Upper lobe of right lung (tissue), 1 donor: Measurements from ENCODE around the gene APCDD1. TPM values are rescaled to one million over a fixed set of nuclear protein-coding genes. Genes with fewer than 3 reads are reported as not detected.
A peak's percentile ranks its signal among the peaks of the same experiment; 100 is the strongest.

Source experiments
- ATAC-seq: fragments of 200-7000 bp; cut with Tn5 transposase; one replicate; pipeline ENCODE4 v1.9.1; 2020; ENCODE audit warnings: mild to moderate bottlenecking, moderate library complexity
- DNase-seq: peaks from one replicate; pipeline ENCODE4 v3.0.0-alpha.2; 2020
- H3K27ac ChIP-seq: fragments of 200-600 bp; one replicate; pipeline ENCODE4 v1.8.0; 2022
- H3K27me3 ChIP-seq: fragments of 200-600 bp; one replicate; pipeline ENCODE4 v1.8.0; 2022; ENCODE audit warnings: mild to moderate bottlenecking
- H3K36me3 ChIP-seq: fragments of 200-600 bp; one replicate; pipeline ENCODE4 v1.8.0; 2022
- H3K4me1 ChIP-seq: fragments of 200-600 bp; one replicate; pipeline ENCODE4 v1.8.0; 2022
- H3K4me3 ChIP-seq: fragments of 200-600 bp; one replicate; pipeline ENCODE4 v1.8.0; 2022; ENCODE audit warnings: mild to moderate bottlenecking
- H3K9me3 ChIP-seq: fragments of 200-600 bp; one replicate; pipeline ENCODE4 v1.8.0; 2022
- intact Hi-C: fragments of 100-400 bp; cut with DNase I; formaldehyde crosslinking; loops from one replicate; pipeline ENCODE4 v1.11.0; 2022
- total RNA-seq: library from RNA; stranded (reverse); fragmentation: NEBNext Ultra II Directional; extraction: Animal tissue kit (Norgen Biotek cat#: 25700); gene quantifications from one replicate; pipeline ENCODE4 v1.2.1, GENCODE V29; 2021
- TF ChIP-seq, protein P1 (sequence below): fragments of 200-600 bp; IDR thresholded peaks from one replicate; pipeline ENCODE4 v1.8.0; 2022; ENCODE audit warnings: antibody characterized with exemption
- donor health status: DM: no; HTN: yes; CAD: no; lungs with severe emphysema.

APCDD1 gene
- total RNA-seq, 1 donor from 2014 or later, result 27.6 TPM

DNA sequence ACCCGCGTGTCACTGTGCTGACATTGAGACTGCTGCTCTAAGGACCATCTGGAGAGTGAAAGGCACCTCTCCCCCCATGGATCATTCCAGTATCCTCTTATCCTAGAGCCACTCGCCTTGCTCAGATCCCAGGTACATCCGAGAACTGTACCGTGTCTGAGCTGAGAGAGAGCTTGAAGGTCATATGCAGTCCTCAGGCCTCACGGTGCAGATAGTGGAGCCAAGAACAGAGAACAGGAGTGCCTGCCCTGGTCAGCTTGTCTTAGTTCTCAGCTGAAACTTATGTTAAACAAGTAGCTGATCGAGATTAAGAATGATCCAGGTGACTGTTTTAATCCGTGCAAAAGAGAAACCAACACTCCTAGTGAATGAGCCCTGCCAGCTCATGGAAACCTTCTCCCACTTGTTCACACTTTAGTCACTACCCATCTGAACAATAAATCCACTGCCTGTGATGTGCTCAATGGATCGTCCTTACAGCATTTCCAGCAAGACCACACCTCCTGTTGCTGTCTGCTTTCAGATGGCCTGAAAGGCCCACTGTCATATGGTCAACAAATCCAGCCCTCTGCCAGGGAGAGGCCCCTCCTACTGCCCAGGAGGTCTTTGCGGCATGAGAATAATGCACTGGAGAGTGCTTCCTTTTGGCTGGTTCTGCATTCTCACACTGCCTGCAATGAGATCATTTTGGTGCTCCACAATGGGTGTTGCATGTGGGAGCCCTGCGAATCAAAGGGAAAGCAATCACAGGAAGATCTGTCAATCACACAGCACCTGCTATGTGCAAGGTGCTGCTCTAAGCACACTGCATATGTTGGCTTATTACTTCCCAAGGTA lies 43.7 kb upstream of the APCDD1 start:
- DNase-seq (no peak), ATAC-seq (no peak)
- Histone ChIP-seq H3K9me3 (no peaks in the 10 kb centered on the region), H3K27ac (no peak overlapping the region), H3K27me3 (no peaks in the 10 kb centered on the region), H3K4me1 (peaks cover 4% of the 10 kb centered on the region), H3K4me3 (no peak overlapping the region), H3K36me3 (no peaks in the 10 kb centered on the region)
- TF ChIP-seq, protein P1, sequence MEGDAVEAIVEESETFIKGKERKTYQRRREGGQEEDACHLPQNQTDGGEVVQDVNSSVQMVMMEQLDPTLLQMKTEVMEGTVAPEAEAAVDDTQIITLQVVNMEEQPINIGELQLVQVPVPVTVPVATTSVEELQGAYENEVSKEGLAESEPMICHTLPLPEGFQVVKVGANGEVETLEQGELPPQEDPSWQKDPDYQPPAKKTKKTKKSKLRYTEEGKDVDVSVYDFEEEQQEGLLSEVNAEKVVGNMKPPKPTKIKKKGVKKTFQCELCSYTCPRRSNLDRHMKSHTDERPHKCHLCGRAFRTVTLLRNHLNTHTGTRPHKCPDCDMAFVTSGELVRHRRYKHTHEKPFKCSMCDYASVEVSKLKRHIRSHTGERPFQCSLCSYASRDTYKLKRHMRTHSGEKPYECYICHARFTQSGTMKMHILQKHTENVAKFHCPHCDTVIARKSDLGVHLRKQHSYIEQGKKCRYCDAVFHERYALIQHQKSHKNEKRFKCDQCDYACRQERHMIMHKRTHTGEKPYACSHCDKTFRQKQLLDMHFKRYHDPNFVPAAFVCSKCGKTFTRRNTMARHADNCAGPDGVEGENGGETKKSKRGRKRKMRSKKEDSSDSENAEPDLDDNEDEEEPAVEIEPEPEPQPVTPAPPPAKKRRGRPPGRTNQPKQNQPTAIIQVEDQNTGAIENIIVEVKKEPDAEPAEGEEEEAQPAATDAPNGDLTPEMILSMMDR, result no peak
- intact Hi-C loops, result no loop called here

DNA sequence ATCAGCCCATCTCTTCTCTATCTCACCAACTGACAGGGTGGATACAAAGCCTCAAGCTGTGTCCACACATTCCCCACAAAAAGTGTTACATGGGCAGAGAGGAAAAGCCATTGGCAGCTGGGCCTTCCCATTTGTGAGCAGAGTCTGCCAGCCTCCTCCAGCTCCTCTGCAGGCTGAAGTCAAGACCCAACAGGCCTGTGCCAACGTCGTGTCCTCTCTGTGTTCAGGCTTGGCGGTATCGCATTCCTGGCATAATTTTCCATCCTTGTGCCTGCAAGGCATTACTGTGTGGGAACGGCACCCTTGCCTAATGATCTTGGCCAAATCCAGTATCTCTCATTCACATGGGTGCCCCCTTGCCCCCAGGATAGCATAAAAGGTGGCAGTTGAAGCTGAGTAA lies 41.5 kb upstream of the APCDD1 start:
- DNase-seq, result no peak
- Histone ChIP-seq H3K36me3 (no peaks in the 10 kb centered on the region), H3K4me3 (no peak overlapping the region), H3K27me3 (no peaks in the 10 kb centered on the region), H3K27ac (no peak overlapping the region), H3K9me3 (no peaks in the 10 kb centered on the region), H3K4me1 (no peaks in the 10 kb centered on the region)
- TF ChIP-seq, protein P1, result no peak
- intact Hi-C loops, result no loop called here
- peak; percentile 52 for ATAC-seq

DNA sequence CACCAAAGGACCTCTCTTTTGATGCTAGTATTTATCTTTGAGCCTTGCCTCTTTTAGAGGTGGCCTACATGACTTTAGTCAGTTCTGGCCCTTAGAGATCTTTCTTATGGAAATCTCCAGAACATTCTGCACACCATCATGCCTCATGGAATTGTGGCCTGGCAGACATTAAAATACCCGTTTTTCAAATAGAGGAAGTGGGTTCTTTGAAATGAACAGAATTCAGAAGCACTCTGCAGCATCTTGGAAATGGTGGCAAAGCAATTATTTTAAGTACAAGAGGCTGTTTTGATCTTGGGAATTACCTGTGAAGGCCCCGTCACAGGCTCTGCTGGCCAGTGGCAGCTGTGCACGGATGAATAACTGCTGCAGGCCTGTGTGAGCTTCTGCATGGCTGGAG lies 40.7 kb upstream of the APCDD1 start:
- no peaks in the 10 kb centered on the region for H3K4me1 ChIP-seq
- ATAC-seq (no peak), DNase-seq (no peak)
- H3K9me3 ChIP-seq, result no peaks in the 10 kb centered on the region
- TF ChIP-seq, protein P1, result no peak
- H3K4me3 ChIP-seq, result no peak overlapping the region
- no peaks in the 10 kb centered on the region for H3K27me3 ChIP-seq
- no peak overlapping the region for H3K27ac ChIP-seq
- intact Hi-C loops, result no loop called here
- no peaks in the 10 kb centered on the region for H3K36me3 ChIP-seq

DNA sequence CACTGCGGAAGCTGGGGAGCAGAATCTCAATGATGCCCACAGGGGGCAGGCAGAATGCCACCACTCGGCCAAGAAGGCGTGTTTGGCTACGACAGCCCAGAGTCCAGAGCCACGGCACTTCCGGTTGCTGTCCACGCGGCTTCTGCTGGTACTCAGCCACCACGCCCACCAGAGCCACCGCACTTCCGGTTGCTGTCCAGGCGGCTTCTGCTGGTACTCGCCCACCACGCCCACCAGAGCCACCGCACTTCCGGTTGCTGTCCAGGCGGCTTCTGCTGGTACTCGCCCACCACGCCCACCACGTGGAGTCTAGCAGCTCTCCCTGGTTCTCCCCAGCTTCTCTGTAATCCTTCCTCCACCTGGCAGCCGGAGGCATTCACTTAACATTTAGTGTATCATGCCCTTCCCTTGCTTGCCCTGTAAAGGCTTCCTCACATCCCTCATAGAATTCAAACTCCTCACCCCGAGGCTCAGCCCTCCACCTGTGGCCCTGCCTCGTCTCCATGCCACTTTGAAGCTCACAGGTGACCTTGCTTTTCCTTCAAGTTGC lies 40.1 kb upstream of the APCDD1 start:
- H3K27ac ChIP-seq, result no peak overlapping the region
- ATAC-seq (no peak), DNase-seq (no peak)
- H3K36me3 ChIP-seq, result no peaks in the 10 kb centered on the region
- H3K9me3 ChIP-seq, result no peaks in the 10 kb centered on the region
- intact Hi-C loops, result no loop called here
- TF ChIP-seq, protein P1, result no peak
- H3K4me3 ChIP-seq, result no peak overlapping the region
- no peaks in the 10 kb centered on the region for H3K4me1 ChIP-seq
- no peaks in the 10 kb centered on the region for H3K27me3 ChIP-seq

DNA sequence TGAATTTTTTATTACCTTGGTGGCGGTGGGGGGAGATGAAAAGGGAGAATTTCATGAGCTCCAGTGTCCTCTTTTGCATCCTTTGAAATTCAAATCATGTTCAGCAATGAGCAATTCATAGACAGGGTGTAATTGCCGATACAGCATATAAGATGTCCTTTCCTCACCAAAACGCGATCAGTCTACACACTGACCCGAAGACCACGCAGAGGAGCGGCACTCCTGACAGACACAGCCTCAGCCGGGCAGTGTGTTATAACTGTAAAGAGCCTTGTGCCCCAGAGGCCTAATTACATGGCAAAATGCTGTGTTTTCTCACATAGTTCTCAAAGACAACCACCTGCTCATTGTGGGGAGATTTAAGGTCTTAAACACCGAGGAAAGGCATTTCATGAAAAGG lies 38.4 kb upstream of the APCDD1 start:
- Histone ChIP-seq H3K9me3 (no peaks in the 10 kb centered on the region), H3K36me3 (no peaks in the 10 kb centered on the region), H3K4me3 (no peak overlapping the region), H3K27ac (no peak overlapping the region), H3K27me3 (no peaks in the 10 kb centered on the region), H3K4me1 (no peaks in the 10 kb centered on the region)
- intact Hi-C loops, result no loop called here
- no peak for ATAC-seq
- TF ChIP-seq, protein P1, result no peak
- DNase-seq, result no peak
